RWPE2 (cell line): ENCODE measurements around the gene ZNF366.
A peak's percentile ranks its signal among the peaks of the same experiment; 100 is the strongest.

ENCODE experiments used
- ATAC-seq: fragments of 200-7000 bp; cut with Tn5 transposase; 3 replicates; pipeline ENCODE4 v1.9.1; 2021; ENCODE audit warnings: low read depth
- DNase-seq: peaks from one replicate; pipeline ENCODE4 v3.0.0-alpha.2; 2020; ENCODE audit warnings: low spot score
- H3K27ac ChIP-seq: fragments of 450-650 bp; 2 replicates; pipeline ENCODE4 v1.5.1; 2017; ENCODE audit warnings: mild to moderate bottlenecking; ENCODE audit not compliant: poor library complexity, severe bottlenecking
- H3K27me3 ChIP-seq: fragments of 250-450 bp; sonication (Bioruptor Pico); 2 replicates; pipeline ENCODE4 v1.5.1; 2021; ENCODE audit warnings: mild to moderate bottlenecking, moderate library complexity; ENCODE audit not compliant: insufficient read depth, poor library complexity, severe bottlenecking
- H3K36me3 ChIP-seq: fragments of 250-450 bp; sonication (Bioruptor Pico); 2 replicates; pipeline ENCODE4 v1.5.1; 2020; ENCODE audit warnings: low read depth, mild to moderate bottlenecking, moderate library complexity
- H3K4me1 ChIP-seq: fragments of 250-450 bp; sonication (Bioruptor Pico); 2 replicates; pipeline ENCODE4 v1.5.1; 2021; ENCODE audit warnings: mild to moderate bottlenecking, moderate library complexity; ENCODE audit not compliant: insufficient read depth, poor library complexity, severe bottlenecking
- H3K4me3 ChIP-seq: fragments of 250-450 bp; sonication (Bioruptor Pico); 2 replicates; pipeline ENCODE4 v1.5.1; 2021; ENCODE audit warnings: mild to moderate bottlenecking, moderate library complexity; ENCODE audit not compliant: severe bottlenecking
- H3K9me3 ChIP-seq: fragments of 250-450 bp; sonication (Bioruptor Pico); 2 replicates; pipeline ENCODE4 v1.5.1; 2021; ENCODE audit warnings: mild to moderate bottlenecking, moderate library complexity; ENCODE audit not compliant: severe bottlenecking
- CTCF ChIP-seq: fragments of 450-650 bp; IDR thresholded peaks from one replicate; pipeline ENCODE4 v1.5.1; 2017; ENCODE audit warnings: mild to moderate bottlenecking, moderate library complexity; ENCODE audit not compliant: poor library complexity, severe bottlenecking

ZNF366 gene

GRCh38 chr5:72512593-72512860 lies 5.3 kb upstream of the ZNF366 start:
- H3K4me3 ChIP-seq: no peak overlapping the region
- no peaks in the 10 kb centered on the region for H3K36me3 ChIP-seq
- no peak overlapping the region for H3K27ac ChIP-seq
- TF ChIP-seq CTCF: no peak
- H3K27me3 ChIP-seq: no peaks in the 10 kb centered on the region
- no peak for DNase-seq
- H3K4me1 ChIP-seq: peaks cover 16% of the 10 kb centered on the region
- no peak for ATAC-seq
- H3K9me3 ChIP-seq: no peaks in the 10 kb centered on the region

GRCh38 chr5:72511774-72512592 lies 4.8 kb upstream of the ZNF366 start:
- no peak for TF ChIP-seq CTCF
- no peak for DNase-seq
- Histone ChIP-seq H3K27me3 (no peaks in the 10 kb centered on the region), H3K27ac (peak overlapping the region; percentile 40), H3K4me3 (no peak overlapping the region), H3K4me1 (peaks cover 16% of the 10 kb centered on the region), H3K9me3 (no peaks in the 10 kb centered on the region), H3K36me3 (no peaks in the 10 kb centered on the region)
- ATAC-seq: peak; percentile 30

- no peak for DNase-seq
- H3K27me3 ChIP-seq: no peaks in the 10 kb centered on the region
- H3K36me3 ChIP-seq: no peaks in the 10 kb centered on the region
- peak; percentile 80 for ATAC-seq
- no peak for TF ChIP-seq CTCF
- no peak overlapping the region for H3K4me3 ChIP-seq
- no peaks in the 10 kb centered on the region for H3K9me3 ChIP-seq
- peaks cover 16% of the 10 kb centered on the region for H3K4me1 ChIP-seq
- H3K27ac ChIP-seq: peak overlapping the region; percentile 40
Observed at GRCh38 chr5:72511366-72511765, 4.2 kb upstream of the ZNF366 start.

- no peaks in the 10 kb centered on the region for H3K9me3 ChIP-seq
Observed at GRCh38 chr5:72510610-72511181, 3.5 kb upstream of the ZNF366 start.

More at GRCh38 chr5:72510610-72511181, 3.5 kb upstream of the ZNF366 start:
- H3K4me3 ChIP-seq: no peak overlapping the region
- peaks cover 16% of the 10 kb centered on the region for H3K4me1 ChIP-seq
- TF ChIP-seq CTCF: no peak
- ATAC-seq: peak; percentile 77
- H3K27ac ChIP-seq: peak overlapping the region; percentile 40
- no peaks in the 10 kb centered on the region for H3K27me3 ChIP-seq
- H3K36me3 ChIP-seq: no peaks in the 10 kb centered on the region
- DNase-seq: no peak
